ENCODE measurements around the gene SLC6A4. TPM values are rescaled to one million over a fixed set of nuclear protein-coding genes. Genes with fewer than 3 reads are reported as not detected.

Gene SLC6A4
- total and polyA plus RNA-seq, 4 donors: 1.1 to 36.0 (median 4.7) TPM

GRCh38 chr17:30224419-30224960 is 11.0 kb downstream of the SLC6A4 start:
- DNase-seq (ENCODE audit: low read depth in 4 of 6, low spot score in 6 of 6): no peak
- Histone ChIP-seq H3K4me3 (ENCODE audit: low read depth, low read length) (no peak overlapping the region), H3K4me1 (ENCODE audit: control insufficient read depth, insufficient read depth, low read length) (no peaks in the 10 kb centered on the region), H3K9me3 (ENCODE audit: control insufficient read depth, insufficient read depth, low read length) (no peaks in the 10 kb centered on the region), H3K27me3 (ENCODE audit: control insufficient read depth, insufficient read depth, low read length) (peaks cover 6% of the 10 kb centered on the region), H3K36me3 (ENCODE audit: control insufficient read depth, insufficient read depth, low read length) (no peaks in the 10 kb centered on the region), H3K27ac (ENCODE audit: low read depth, low read length) (no peak overlapping the region)
- 76% methylated on average over 5 of the region's 8 CpGs for WGBS (ENCODE audit: insufficient coverage)

DNA sequence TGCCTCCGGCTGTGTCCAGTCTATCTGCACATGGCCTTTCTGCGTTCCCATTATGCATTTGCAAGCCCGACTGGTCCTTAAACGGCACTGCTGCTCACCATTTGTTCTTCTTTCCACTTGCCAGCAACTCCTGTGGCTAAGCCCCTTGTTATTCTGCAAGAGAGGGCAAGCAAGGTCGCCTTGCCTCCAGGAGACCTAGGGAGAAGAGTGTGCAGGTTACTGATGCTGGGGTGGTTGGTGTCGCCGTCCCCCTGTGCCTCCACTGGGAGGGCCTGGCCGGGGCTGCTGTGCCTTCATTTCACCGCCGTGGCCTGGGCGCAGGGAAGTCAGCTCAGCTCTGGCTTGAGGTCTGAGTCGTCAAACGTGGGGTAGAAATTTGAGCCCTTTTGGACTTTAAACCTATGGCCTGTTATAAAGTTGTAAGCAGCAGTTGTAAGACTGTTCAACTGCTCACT is 12.7 kb downstream of the SLC6A4 start:
- 66% methylated on average over 13 of the region's 13 CpGs for WGBS (ENCODE audit: insufficient coverage)
- no peak for DNase-seq (ENCODE audit: low read depth in 4 of 6, low spot score in 6 of 6)
- H3K36me3 ChIP-seq (ENCODE audit: control insufficient read depth, insufficient read depth, low read length): no peaks in the 10 kb centered on the region
- no peak overlapping the region for H3K4me3 ChIP-seq (ENCODE audit: low read depth, low read length)
- no peaks in the 10 kb centered on the region for H3K9me3 ChIP-seq (ENCODE audit: control insufficient read depth, insufficient read depth, low read length)
- no peak overlapping the region for H3K27ac ChIP-seq (ENCODE audit: low read depth, low read length)
- no peaks in the 10 kb centered on the region for H3K27me3 ChIP-seq (ENCODE audit: control insufficient read depth, insufficient read depth, low read length)
- no peaks in the 10 kb centered on the region for H3K4me1 ChIP-seq (ENCODE audit: control insufficient read depth, insufficient read depth, low read length)

- no peak overlapping the region for H3K4me3 ChIP-seq (ENCODE audit: low read depth, low read length)
- H3K36me3 ChIP-seq (ENCODE audit: control insufficient read depth, insufficient read depth, low read length): no peaks in the 10 kb centered on the region
- no peaks in the 10 kb centered on the region for H3K9me3 ChIP-seq (ENCODE audit: control insufficient read depth, insufficient read depth, low read length)
- no peaks in the 10 kb centered on the region for H3K27me3 ChIP-seq (ENCODE audit: control insufficient read depth, insufficient read depth, low read length)
- no peak for DNase-seq (ENCODE audit: low read depth in 4 of 6, low spot score in 6 of 6)
- H3K27ac ChIP-seq (ENCODE audit: low read depth, low read length): no peak overlapping the region
- 53% methylated on average over 3 of the region's 4 CpGs for WGBS (ENCODE audit: insufficient coverage)
- H3K4me1 ChIP-seq (ENCODE audit: control insufficient read depth, insufficient read depth, low read length): no peaks in the 10 kb centered on the region
These were observed 13.2 kb downstream of the SLC6A4 start for GRCh38 chr17:30222251-30222650.

GRCh38 chr17:30221346-30221745 is 14.2 kb downstream of the SLC6A4 start:
- Histone ChIP-seq H3K9me3 (ENCODE audit: control insufficient read depth, insufficient read depth, low read length) (no peaks in the 10 kb centered on the region), H3K27me3 (ENCODE audit: control insufficient read depth, insufficient read depth, low read length) (no peaks in the 10 kb centered on the region), H3K27ac (ENCODE audit: low read depth, low read length) (no peak overlapping the region), H3K36me3 (ENCODE audit: control insufficient read depth, insufficient read depth, low read length) (no peaks in the 10 kb centered on the region), H3K4me3 (ENCODE audit: low read depth, low read length) (no peak overlapping the region), H3K4me1 (ENCODE audit: control insufficient read depth, insufficient read depth, low read length) (no peaks in the 10 kb centered on the region)
- 84% methylated on average over 3 of the region's 10 CpGs for WGBS (ENCODE audit: insufficient coverage)
- no peak for DNase-seq (ENCODE audit: low read depth in 4 of 6, low spot score in 6 of 6)

- H3K27me3 ChIP-seq (ENCODE audit: control insufficient read depth, insufficient read depth, low read length): no peaks in the 10 kb centered on the region
- no peak for DNase-seq (ENCODE audit: low read depth in 4 of 6, low spot score in 6 of 6)
- H3K27ac ChIP-seq (ENCODE audit: low read depth, low read length): no peak overlapping the region
- H3K36me3 ChIP-seq (ENCODE audit: control insufficient read depth, insufficient read depth, low read length): no peaks in the 10 kb centered on the region
- H3K4me1 ChIP-seq (ENCODE audit: control insufficient read depth, insufficient read depth, low read length): no peaks in the 10 kb centered on the region
- WGBS (ENCODE audit: insufficient coverage): 89% methylated on average over 3 of the region's 5 CpGs
- no peak overlapping the region for H3K4me3 ChIP-seq (ENCODE audit: low read depth, low read length)
- H3K9me3 ChIP-seq (ENCODE audit: control insufficient read depth, insufficient read depth, low read length): no peaks in the 10 kb centered on the region
These were observed 15.1 kb downstream of the SLC6A4 start for GRCh38 chr17:30220414-30220813.

DNA sequence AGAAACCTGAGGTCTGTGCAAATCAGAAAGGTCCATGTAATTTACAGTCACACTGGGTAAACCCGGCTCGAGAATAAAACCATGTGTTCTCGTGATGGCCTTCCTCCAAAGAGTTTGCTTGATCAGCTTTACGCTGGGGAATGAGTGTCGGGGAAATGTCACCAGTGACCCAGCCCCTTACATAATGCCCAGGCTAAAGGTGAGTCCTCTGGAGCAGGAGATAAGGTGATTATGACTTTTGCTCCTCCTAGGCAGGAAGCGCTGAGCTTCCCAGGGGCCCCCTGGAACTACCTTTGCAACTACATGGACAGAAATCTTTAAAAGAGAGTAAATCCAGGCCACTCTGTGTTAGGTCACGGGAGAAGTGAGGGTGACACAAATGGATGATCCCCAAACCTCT is 15.7 kb downstream of the SLC6A4 start:
- no peaks in the 10 kb centered on the region for H3K36me3 ChIP-seq (ENCODE audit: control insufficient read depth, insufficient read depth, low read length)
- 86% methylated on average over 4 of the region's 7 CpGs for WGBS (ENCODE audit: insufficient coverage)
- H3K27ac ChIP-seq (ENCODE audit: low read depth, low read length): no peak overlapping the region
- no peaks in the 10 kb centered on the region for H3K4me1 ChIP-seq (ENCODE audit: control insufficient read depth, insufficient read depth, low read length)
- no peak for DNase-seq (ENCODE audit: low read depth in 4 of 6, low spot score in 6 of 6)
- no peak overlapping the region for H3K4me3 ChIP-seq (ENCODE audit: low read depth, low read length)
- H3K27me3 ChIP-seq (ENCODE audit: control insufficient read depth, insufficient read depth, low read length): no peaks in the 10 kb centered on the region
- H3K9me3 ChIP-seq (ENCODE audit: control insufficient read depth, insufficient read depth, low read length): no peaks in the 10 kb centered on the region

DNA sequence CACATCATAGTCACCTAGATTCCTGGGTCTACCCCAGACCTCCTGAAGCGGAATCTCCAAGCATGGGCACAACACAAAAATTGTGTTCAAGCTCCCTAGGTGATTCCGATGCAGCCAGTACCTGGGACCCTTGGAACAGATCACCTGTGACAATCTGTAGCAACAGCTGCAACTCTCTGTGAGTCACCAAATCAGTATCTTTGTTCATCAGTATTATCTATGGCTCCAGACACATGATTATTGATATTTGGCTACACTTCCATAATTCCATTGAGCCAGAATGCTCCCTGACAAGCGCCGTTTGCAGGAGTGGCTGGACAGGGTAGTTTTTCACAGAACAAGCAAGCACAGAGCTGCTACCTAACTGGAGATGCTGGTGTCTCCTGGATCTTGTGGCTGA is 16.2 kb downstream of the SLC6A4 start:
- Histone ChIP-seq H3K4me3 (ENCODE audit: low read depth, low read length) (no peak overlapping the region), H3K36me3 (ENCODE audit: control insufficient read depth, insufficient read depth, low read length) (no peaks in the 10 kb centered on the region), H3K27ac (ENCODE audit: low read depth, low read length) (no peak overlapping the region), H3K27me3 (ENCODE audit: control insufficient read depth, insufficient read depth, low read length) (no peaks in the 10 kb centered on the region), H3K4me1 (ENCODE audit: control insufficient read depth, insufficient read depth, low read length) (no peaks in the 10 kb centered on the region), H3K9me3 (ENCODE audit: control insufficient read depth, insufficient read depth, low read length) (no peaks in the 10 kb centered on the region)
- 87% methylated on average over 4 of the region's 4 CpGs for WGBS (ENCODE audit: insufficient coverage)
- no peak for DNase-seq (ENCODE audit: low read depth in 4 of 6, low spot score in 6 of 6)

DNA sequence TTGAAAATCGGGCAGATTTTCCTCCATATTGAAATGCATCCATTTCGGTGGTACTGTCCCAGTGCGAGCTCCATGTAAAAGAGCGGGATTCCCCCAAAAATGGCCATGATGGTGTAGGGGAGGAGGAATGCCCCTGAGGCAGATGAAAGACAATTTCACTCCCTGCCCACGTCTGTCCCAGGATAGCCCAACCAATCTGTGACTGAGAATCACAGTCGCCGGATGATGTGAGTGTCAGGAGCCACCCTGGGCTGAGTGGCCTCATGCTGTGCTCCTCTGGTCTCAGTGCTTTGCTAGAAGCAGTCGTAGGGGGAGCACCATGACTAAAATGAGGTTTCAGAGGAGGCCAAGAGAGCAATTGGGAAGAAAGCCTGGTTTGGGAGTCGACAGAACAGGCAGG is 16.7 kb downstream of the SLC6A4 start:
- no peaks in the 10 kb centered on the region for H3K36me3 ChIP-seq (ENCODE audit: control insufficient read depth, insufficient read depth, low read length)
- H3K9me3 ChIP-seq (ENCODE audit: control insufficient read depth, insufficient read depth, low read length): no peaks in the 10 kb centered on the region
- no peaks in the 10 kb centered on the region for H3K4me1 ChIP-seq (ENCODE audit: control insufficient read depth, insufficient read depth, low read length)
- no peaks in the 10 kb centered on the region for H3K27me3 ChIP-seq (ENCODE audit: control insufficient read depth, insufficient read depth, low read length)
- no peak for DNase-seq (ENCODE audit: low read depth in 4 of 6, low spot score in 6 of 6)
- WGBS (ENCODE audit: insufficient coverage): 78% methylated on average over 4 of the region's 9 CpGs
- no peak overlapping the region for H3K4me3 ChIP-seq (ENCODE audit: low read depth, low read length)
- no peak overlapping the region for H3K27ac ChIP-seq (ENCODE audit: low read depth, low read length)

DNA sequence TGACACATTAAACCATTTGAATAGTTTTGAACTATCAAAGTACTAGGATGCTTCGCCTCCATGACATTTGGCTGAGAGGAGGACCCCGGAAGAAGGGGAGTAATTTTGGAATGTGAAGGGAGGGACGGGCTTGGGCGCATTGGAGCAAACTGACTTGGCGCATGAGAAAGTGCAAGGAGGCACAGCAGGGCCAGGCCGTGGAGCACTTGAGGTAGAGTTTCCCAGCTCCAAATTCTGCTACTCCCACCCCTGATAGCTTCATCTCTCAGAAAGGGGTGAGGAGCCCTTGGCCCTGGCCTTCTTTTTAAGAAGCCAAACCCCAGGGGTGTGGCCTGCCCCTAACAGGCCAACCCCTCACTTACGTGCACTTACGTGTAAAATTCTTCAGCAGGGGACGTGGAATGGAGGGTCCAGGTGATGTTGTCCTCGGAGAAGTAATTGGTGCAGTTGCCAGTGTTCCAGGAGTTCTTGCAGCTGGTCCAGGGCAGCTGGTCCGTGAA is 17.7 kb downstream of the SLC6A4 start:
- 96% methylated on average over 10 of the region's 11 CpGs for WGBS (ENCODE audit: insufficient coverage)
- H3K27ac ChIP-seq (ENCODE audit: low read depth, low read length): no peak overlapping the region
- no peaks in the 10 kb centered on the region for H3K27me3 ChIP-seq (ENCODE audit: control insufficient read depth, insufficient read depth, low read length)
- H3K36me3 ChIP-seq (ENCODE audit: control insufficient read depth, insufficient read depth, low read length): no peaks in the 10 kb centered on the region
- H3K4me1 ChIP-seq (ENCODE audit: control insufficient read depth, insufficient read depth, low read length): no peaks in the 10 kb centered on the region
- no peak overlapping the region for H3K4me3 ChIP-seq (ENCODE audit: low read depth, low read length)
- no peak for DNase-seq (ENCODE audit: low read depth in 4 of 6, low spot score in 6 of 6)
- no peaks in the 10 kb centered on the region for H3K9me3 ChIP-seq (ENCODE audit: control insufficient read depth, insufficient read depth, low read length)

DNA sequence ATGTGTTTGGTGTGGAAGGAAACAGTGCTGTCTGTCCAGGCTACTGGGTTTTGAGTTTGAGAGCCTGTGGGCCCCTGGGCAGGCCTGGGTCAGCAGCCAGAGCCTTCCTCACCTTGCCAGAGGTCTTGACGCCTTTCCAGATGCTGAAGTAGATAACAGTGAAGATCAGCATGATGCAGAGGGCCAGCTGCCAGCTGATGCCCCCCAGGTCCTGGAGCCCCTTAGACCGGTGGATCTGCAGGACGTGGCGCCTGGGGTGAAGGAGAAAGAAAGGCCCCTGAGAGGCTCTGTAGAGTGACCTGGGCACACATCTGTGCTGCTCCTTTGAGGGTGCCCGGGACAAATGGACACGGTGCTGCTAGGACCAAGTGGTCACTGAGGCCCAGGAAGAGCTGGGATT is 18.4 kb downstream of the SLC6A4 start:
- Histone ChIP-seq H3K9me3 (ENCODE audit: control insufficient read depth, insufficient read depth, low read length) (no peaks in the 10 kb centered on the region), H3K4me1 (ENCODE audit: control insufficient read depth, insufficient read depth, low read length) (no peaks in the 10 kb centered on the region), H3K36me3 (ENCODE audit: control insufficient read depth, insufficient read depth, low read length) (no peaks in the 10 kb centered on the region), H3K27ac (ENCODE audit: low read depth, low read length) (no peak overlapping the region), H3K27me3 (ENCODE audit: control insufficient read depth, insufficient read depth, low read length) (no peaks in the 10 kb centered on the region), H3K4me3 (ENCODE audit: low read depth, low read length) (no peak overlapping the region)
- 95% methylated on average over 6 of the region's 6 CpGs for WGBS (ENCODE audit: insufficient coverage)
- DNase-seq (ENCODE audit: low read depth in 4 of 6, low spot score in 6 of 6): no peak

Data from spinal cord (tissue), 10 donors.